ENCODE measurements around the gene POR. TPM values are rescaled to one million over a fixed set of nuclear protein-coding genes. Genes with fewer than 3 reads are reported as not detected.

Gene POR
- total and polyA plus RNA-seq, 4 donors = 116 to 973 (median 474) TPM

DNA sequence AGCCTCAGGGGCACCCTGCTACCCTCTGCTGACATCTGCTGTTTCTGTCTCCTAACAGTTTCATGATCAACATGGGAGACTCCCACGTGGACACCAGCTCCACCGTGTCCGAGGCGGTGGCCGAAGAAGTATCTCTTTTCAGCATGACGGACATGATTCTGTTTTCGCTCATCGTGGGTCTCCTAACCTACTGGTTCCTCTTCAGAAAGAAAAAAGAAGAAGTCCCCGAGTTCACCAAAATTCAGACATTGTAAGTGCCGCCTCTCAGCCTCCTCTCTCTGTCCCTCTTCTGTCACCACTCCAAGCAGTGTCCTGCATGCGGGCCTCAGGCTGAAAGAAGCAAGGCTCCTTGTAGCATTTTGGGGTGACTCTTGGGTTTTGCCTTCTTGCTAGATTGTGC lies 39.0 kb downstream of the POR start:
- Histone ChIP-seq H3K4me1 (ENCODE audit: control insufficient read depth in 4 of 4, insufficient read depth in 4 of 4, low read length in 3 of 4) (peaks cover 11 to 32% (median 19%) of the 10 kb centered on the region in 4 donors), H3K9ac (ENCODE audit: low read depth in 1 of 2, low read length in 2 of 2) (no peak overlapping the region), H3K27me3 (ENCODE audit: control insufficient read depth in 4 of 4, insufficient read depth in 4 of 4, low read length in 3 of 4) (no peaks in the 10 kb centered on the region), H3K4me3 (ENCODE audit: low read depth in 1 of 3, low read length in 3 of 3) (no peak overlapping the region), H3K36me3 (ENCODE audit: control insufficient read depth in 4 of 4, insufficient read depth in 3 of 4, low read depth in 1 of 4, low read length in 3 of 4) (peaks cover 16 to 48% (median 40%) of the 10 kb centered on the region in 4 donors), H3K9me3 (ENCODE audit: control insufficient read depth in 4 of 4, low read length in 3 of 4) (no peaks in the 10 kb centered on the region), H3K27ac (ENCODE audit: low read depth in 1 of 2, low read length in 2 of 2) (peak overlapping the region in 1 of 2 donors; percentile 55)
- TF ChIP-seq SP1 (IDR thresholded peaks at IDR 0.05) (no peak), RXRA (IDR thresholded peaks at IDR 0.05) (no peak), TAF1 (conservative IDR thresholded peaks at IDR 0.05) (no peak), JUND (IDR thresholded peaks at IDR 0.05) (no peak), HNF4G (IDR thresholded peaks at IDR 0.05) (no peak), RAD21 (IDR thresholded peaks at IDR 0.05) (no peak)
- 86% methylated on average over 11 of the region's 11 CpGs for WGBS
- no peak for DNase-seq (ENCODE audit: low spot score)

DNA sequence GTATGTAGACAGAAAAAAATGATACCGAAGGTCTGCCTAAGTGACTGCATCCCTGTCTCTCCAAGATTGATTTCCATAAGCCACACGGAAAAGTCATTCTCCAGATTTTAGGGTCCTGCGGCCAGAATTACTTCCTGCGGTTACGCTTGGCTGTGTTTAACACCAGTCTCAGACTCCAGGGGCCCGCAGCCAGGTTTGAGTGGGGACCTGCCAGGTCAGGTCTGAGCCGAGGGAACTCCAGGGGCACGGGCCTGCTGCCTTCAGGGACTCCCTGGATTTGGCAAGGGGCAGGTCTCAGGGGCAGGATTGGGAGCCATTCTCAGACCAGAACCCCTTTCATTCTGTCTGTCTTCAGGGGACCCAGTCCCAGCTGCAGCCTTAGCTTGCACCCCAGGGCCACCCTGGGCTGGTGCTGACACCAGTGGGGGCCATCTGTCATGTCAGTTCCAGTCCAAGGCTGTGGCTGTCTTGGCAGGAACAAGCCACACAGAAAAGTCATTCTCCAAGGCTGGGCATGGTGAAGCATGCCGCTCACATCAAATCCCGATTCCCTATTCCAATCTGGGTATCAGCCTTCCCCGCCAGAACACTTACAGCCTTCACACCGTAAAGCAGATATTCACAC lies 40.5 kb downstream of the POR start:
- DNase-seq (ENCODE audit: low spot score) = no peak
- no peak overlapping the region for H3K9ac ChIP-seq (ENCODE audit: low read depth in 1 of 2, low read length in 2 of 2)
- no peaks in the 10 kb centered on the region for H3K9me3 ChIP-seq (ENCODE audit: control insufficient read depth in 4 of 4, low read length in 3 of 4)
- peak overlapping the region in 1 of 2 donors; percentile 8 for H3K27ac ChIP-seq (ENCODE audit: low read depth in 1 of 2, low read length in 2 of 2)
- H3K4me1 ChIP-seq (ENCODE audit: control insufficient read depth in 4 of 4, insufficient read depth in 4 of 4, low read length in 3 of 4) = peaks cover 11 to 32% (median 19%) of the 10 kb centered on the region in 4 donors
- WGBS = 93% methylated on average over 12 of the region's 12 CpGs
- H3K4me3 ChIP-seq (ENCODE audit: low read depth in 1 of 3, low read length in 3 of 3) = no peak overlapping the region
- H3K27me3 ChIP-seq (ENCODE audit: control insufficient read depth in 4 of 4, insufficient read depth in 4 of 4, low read length in 3 of 4) = no peaks in the 10 kb centered on the region
- peaks cover 18 to 60% (median 52%) of the 10 kb centered on the region in 4 donors for H3K36me3 ChIP-seq (ENCODE audit: control insufficient read depth in 4 of 4, insufficient read depth in 3 of 4, low read depth in 1 of 4, low read length in 3 of 4)
- TF ChIP-seq FOXA2 (IDR thresholded peaks at IDR 0.05) = no peak

- 75% methylated on average over 16 of the region's 16 CpGs for WGBS
Measured at GRCh38 chr7:75957021-75957736, 42.2 kb downstream of the POR start.

GRCh38 chr7:75958802-75959543 lies 44.0 kb downstream of the POR start:
- no peak overlapping the region for H3K9ac ChIP-seq (ENCODE audit: low read depth in 1 of 2, low read length in 2 of 2)
- peaks cover 19 to 75% (median 65%) of the 10 kb centered on the region in 4 donors for H3K36me3 ChIP-seq (ENCODE audit: control insufficient read depth in 4 of 4, insufficient read depth in 3 of 4, low read depth in 1 of 4, low read length in 3 of 4)
- DNase-seq (ENCODE audit: low spot score) = no peak
- peak; percentile 27 to 55 for TF ChIP-seq HNF4A (conservative IDR thresholded peaks at IDR 0.05)
- no peak for TF ChIP-seq CTCF (IDR thresholded peaks at IDR 0.05; ENCODE audit: low read depth, low read length, missing input control)
- peaks cover 9 to 52% (median 23%) of the 10 kb centered on the region in 4 donors for H3K4me1 ChIP-seq (ENCODE audit: control insufficient read depth in 4 of 4, insufficient read depth in 4 of 4, low read length in 3 of 4)
- H3K27ac ChIP-seq (ENCODE audit: low read depth in 1 of 2, low read length in 2 of 2) = peak overlapping the region in 1 of 2 donors; percentile 4
- no peaks in the 10 kb centered on the region for H3K27me3 ChIP-seq (ENCODE audit: control insufficient read depth in 4 of 4, insufficient read depth in 4 of 4, low read length in 3 of 4)
- no peak overlapping the region for H3K4me3 ChIP-seq (ENCODE audit: low read depth in 1 of 3, low read length in 3 of 3)
- H3K9me3 ChIP-seq (ENCODE audit: control insufficient read depth in 4 of 4, low read length in 3 of 4) = no peaks in the 10 kb centered on the region
- WGBS = 77% methylated on average over 9 of the region's 9 CpGs

More at GRCh38 chr7:75957021-75957736, 42.2 kb downstream of the POR start:
- no peak for DNase-seq (ENCODE audit: low spot score)
- no peaks in the 10 kb centered on the region for H3K27me3 ChIP-seq (ENCODE audit: control insufficient read depth in 4 of 4, insufficient read depth in 4 of 4, low read length in 3 of 4)
- H3K36me3 ChIP-seq (ENCODE audit: control insufficient read depth in 4 of 4, insufficient read depth in 3 of 4, low read depth in 1 of 4, low read length in 3 of 4) = peaks cover 20 to 69% (median 61%) of the 10 kb centered on the region in 4 donors
- TF ChIP-seq HNF4A (conservative IDR thresholded peaks at IDR 0.05) (peak; percentile 3 to 20), HNF4G (IDR thresholded peaks at IDR 0.05) (peak; percentile 28), TAF1 (conservative IDR thresholded peaks at IDR 0.05) (no peak)
- H3K9ac ChIP-seq (ENCODE audit: low read depth in 1 of 2, low read length in 2 of 2) = no peak overlapping the region
- peak overlapping the region; percentile 32 to 59 for H3K27ac ChIP-seq (ENCODE audit: low read depth in 1 of 2, low read length in 2 of 2)
- H3K9me3 ChIP-seq (ENCODE audit: control insufficient read depth in 4 of 4, low read length in 3 of 4) = no peaks in the 10 kb centered on the region
- no peak overlapping the region for H3K4me3 ChIP-seq (ENCODE audit: low read depth in 1 of 3, low read length in 3 of 3)
- peaks cover 11 to 43% (median 19%) of the 10 kb centered on the region in 4 donors for H3K4me1 ChIP-seq (ENCODE audit: control insufficient read depth in 4 of 4, insufficient read depth in 4 of 4, low read length in 3 of 4)

Data from liver (tissue), 9 donors.